Measurements from ENCODE around the gene TXNIP.
A peak's percentile ranks its signal among the peaks of the same experiment; 100 is the strongest.

Gene TXNIP

GRCh38 chr1:145995148-145995881 lies 1.1 kb downstream of the TXNIP start:
- H3K4me1 Mint-ChIP-seq (ENCODE audit: low read depth) = peaks cover 76% of the 10 kb centered on the region
- H3K27me3 Mint-ChIP-seq = no peaks in the 10 kb centered on the region
- peaks cover 44% of the 10 kb centered on the region for H3K36me3 Mint-ChIP-seq (ENCODE audit: low read depth)
- H3K27ac Mint-ChIP-seq = peak overlapping the region; percentile 89
- H3K9me3 Mint-ChIP-seq = no peaks in the 10 kb centered on the region
- peak overlapping the region; percentile 91 for H3K4me3 Mint-ChIP-seq

GRCh38 chr1:145994391-145995120 lies 1.8 kb downstream of the TXNIP start:
- peaks cover 44% of the 10 kb centered on the region for H3K36me3 Mint-ChIP-seq (ENCODE audit: low read depth)
- peak overlapping the region; percentile 91 for H3K4me3 Mint-ChIP-seq

GRCh38 chr1:145993618-145994390 lies 2.6 kb downstream of the TXNIP start:
- Mint-ChIP-seq H3K4me3 (peak overlapping the region; percentile 91), H3K4me1 (ENCODE audit: low read depth) (peaks cover 65% of the 10 kb centered on the region), H3K9me3 (no peaks in the 10 kb centered on the region), H3K27me3 (no peaks in the 10 kb centered on the region), H3K27ac (peak overlapping the region; percentile 89), H3K36me3 (ENCODE audit: low read depth) (peaks cover 44% of the 10 kb centered on the region)

More at GRCh38 chr1:145994391-145995120, 1.8 kb downstream of the TXNIP start:
- H3K9me3 Mint-ChIP-seq = no peaks in the 10 kb centered on the region
- H3K4me1 Mint-ChIP-seq (ENCODE audit: low read depth) = peaks cover 70% of the 10 kb centered on the region
- H3K27me3 Mint-ChIP-seq = no peaks in the 10 kb centered on the region
- H3K27ac Mint-ChIP-seq = peak overlapping the region; percentile 89

- Mint-ChIP-seq H3K9me3 (no peaks in the 10 kb centered on the region), H3K4me3 (peak overlapping the region; percentile 91), H3K36me3 (ENCODE audit: low read depth) (peaks cover 44% of the 10 kb centered on the region), H3K27ac (peak overlapping the region; percentile 89), H3K27me3 (no peaks in the 10 kb centered on the region), H3K4me1 (ENCODE audit: low read depth) (peaks cover 65% of the 10 kb centered on the region)
Measured at GRCh38 chr1:145992958-145993617, 3.3 kb downstream of the TXNIP start.

DNA sequence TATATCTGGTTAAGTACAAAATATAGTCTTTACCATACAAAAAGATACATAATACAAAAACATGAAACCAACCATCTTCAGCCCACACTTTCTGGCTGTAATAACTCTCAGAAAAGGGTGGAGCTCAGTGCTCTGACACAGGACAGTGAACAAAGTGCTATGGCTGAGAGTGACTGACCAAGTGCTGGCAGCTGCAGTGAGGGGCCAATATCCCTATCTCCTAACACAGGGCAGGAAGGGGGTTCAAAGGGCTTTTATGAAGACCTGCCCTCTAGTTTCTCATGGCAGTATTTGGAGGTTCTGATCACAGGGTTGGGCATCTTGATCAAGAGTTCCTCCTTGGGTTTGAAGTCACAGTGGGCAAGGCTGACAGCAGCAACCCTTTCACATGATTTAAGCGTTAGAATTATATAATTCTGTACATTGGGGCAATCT lies 3.9 kb downstream of the TXNIP start:
- Mint-ChIP-seq H3K4me1 (ENCODE audit: low read depth) (peaks cover 65% of the 10 kb centered on the region), H3K4me3 (peak overlapping the region; percentile 91), H3K27me3 (no peaks in the 10 kb centered on the region), H3K9me3 (no peaks in the 10 kb centered on the region), H3K36me3 (ENCODE audit: low read depth) (peaks cover 44% of the 10 kb centered on the region), H3K27ac (peak overlapping the region; percentile 89)

GRCh38 chr1:145991735-145992412 lies 4.5 kb downstream of the TXNIP start:
- Mint-ChIP-seq H3K9me3 (no peaks in the 10 kb centered on the region), H3K27me3 (no peaks in the 10 kb centered on the region), H3K27ac (peak overlapping the region; percentile 23), H3K4me1 (ENCODE audit: low read depth) (peaks cover 62% of the 10 kb centered on the region), H3K4me3 (peak overlapping the region; percentile 14), H3K36me3 (ENCODE audit: low read depth) (peaks cover 44% of the 10 kb centered on the region)

DNA sequence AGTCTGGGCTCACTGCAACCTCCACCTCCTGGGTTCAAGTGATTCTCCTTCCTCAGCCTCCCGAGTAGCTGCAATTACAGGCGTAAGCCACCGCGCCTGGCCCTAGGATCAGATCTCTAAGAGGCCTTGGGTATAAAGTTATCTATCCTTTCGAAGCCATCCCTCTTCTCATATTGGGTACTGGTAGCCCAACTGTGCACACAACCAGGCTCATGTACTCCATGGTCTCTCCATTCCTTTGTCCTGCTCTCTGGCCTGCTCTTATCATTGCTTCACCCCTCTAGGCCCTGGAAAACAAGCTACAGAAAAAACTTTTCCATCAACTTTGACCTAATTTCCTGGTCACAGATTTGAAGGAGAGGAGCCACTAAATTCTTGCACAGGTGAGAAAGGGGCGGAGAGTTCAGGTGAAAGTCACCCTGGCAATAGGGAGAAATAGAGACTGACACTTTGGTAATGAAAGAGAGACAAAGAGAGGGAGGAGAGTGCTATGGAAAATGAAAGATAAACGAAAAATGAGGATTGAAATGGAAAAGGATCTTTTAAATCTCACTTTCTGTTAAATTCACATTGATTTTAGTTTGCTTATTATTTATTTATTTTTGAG lies 6.0 kb downstream of the TXNIP start:
- Mint-ChIP-seq H3K36me3 (ENCODE audit: low read depth) (peaks cover 34% of the 10 kb centered on the region), H3K27ac (no peak overlapping the region), H3K9me3 (no peaks in the 10 kb centered on the region), H3K4me1 (ENCODE audit: low read depth) (peaks cover 62% of the 10 kb centered on the region), H3K4me3 (no peak overlapping the region), H3K27me3 (no peaks in the 10 kb centered on the region)

GRCh38 chr1:145988773-145989172 lies 7.6 kb downstream of the TXNIP start:
- no peaks in the 10 kb centered on the region for H3K9me3 Mint-ChIP-seq
- no peak overlapping the region for H3K4me3 Mint-ChIP-seq
- no peaks in the 10 kb centered on the region for H3K27me3 Mint-ChIP-seq
- peaks cover 18% of the 10 kb centered on the region for H3K36me3 Mint-ChIP-seq (ENCODE audit: low read depth)
- H3K27ac Mint-ChIP-seq = peak overlapping the region; percentile 76
- peaks cover 51% of the 10 kb centered on the region for H3K4me1 Mint-ChIP-seq (ENCODE audit: low read depth)

DNA sequence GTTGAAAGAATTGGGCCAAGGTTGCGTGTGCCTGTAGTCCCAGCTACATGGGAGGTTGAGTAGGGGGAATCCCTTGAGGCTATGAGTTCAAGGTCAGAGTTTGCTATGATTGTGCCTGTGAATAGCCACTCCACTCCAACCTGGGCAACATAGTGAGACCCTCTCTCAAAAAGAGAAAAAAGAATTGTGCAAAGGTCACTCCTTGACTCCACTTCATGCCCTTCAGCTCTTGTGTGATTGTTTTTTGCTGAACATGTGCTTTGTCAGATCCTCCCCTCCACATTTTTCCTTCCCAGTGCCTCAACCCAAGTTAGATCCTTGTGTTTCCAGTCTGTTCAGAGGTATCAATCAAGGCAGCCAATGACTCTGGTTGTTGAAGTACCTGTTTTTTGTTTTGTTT lies 8.5 kb downstream of the TXNIP start:
- Mint-ChIP-seq H3K27ac (peak overlapping the region; percentile 38), H3K4me1 (ENCODE audit: low read depth) (peaks cover 43% of the 10 kb centered on the region), H3K9me3 (no peaks in the 10 kb centered on the region), H3K36me3 (ENCODE audit: low read depth) (peaks cover 10% of the 10 kb centered on the region), H3K27me3 (no peaks in the 10 kb centered on the region), H3K4me3 (no peak overlapping the region)

DNA sequence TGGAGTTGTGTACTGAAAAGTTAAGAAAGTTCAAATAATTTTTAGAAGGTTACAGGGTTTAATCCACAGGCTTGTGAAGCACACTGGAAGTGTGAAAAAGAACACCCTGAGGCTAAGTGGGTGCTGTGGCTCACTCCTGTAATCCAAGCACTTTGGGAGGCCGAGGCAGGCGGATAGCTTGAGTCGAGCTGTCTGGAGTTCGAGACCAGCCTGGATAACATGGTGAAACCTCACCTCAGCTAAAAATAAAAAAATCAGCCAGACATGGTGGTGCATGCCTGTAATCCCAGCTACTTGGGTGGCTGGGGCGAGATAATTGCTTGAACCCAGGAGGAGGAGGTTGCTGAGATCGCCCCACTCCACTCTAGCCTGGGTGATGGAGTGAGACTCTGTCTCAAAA lies 9.8 kb downstream of the TXNIP start:
- no peak overlapping the region for H3K4me3 Mint-ChIP-seq
- H3K36me3 Mint-ChIP-seq (ENCODE audit: low read depth) = no peaks in the 10 kb centered on the region
- no peaks in the 10 kb centered on the region for H3K27me3 Mint-ChIP-seq
- peaks cover 29% of the 10 kb centered on the region for H3K4me1 Mint-ChIP-seq (ENCODE audit: low read depth)
- H3K9me3 Mint-ChIP-seq = no peaks in the 10 kb centered on the region
- H3K27ac Mint-ChIP-seq = no peak overlapping the region

GRCh38 chr1:145985502-145986439 lies 10.6 kb downstream of the TXNIP start:
- Mint-ChIP-seq H3K4me1 (ENCODE audit: low read depth) (peaks cover 23% of the 10 kb centered on the region), H3K4me3 (peak overlapping the region; percentile 47), H3K27ac (peak overlapping the region; percentile 87), H3K36me3 (ENCODE audit: low read depth) (no peaks in the 10 kb centered on the region), H3K9me3 (no peaks in the 10 kb centered on the region), H3K27me3 (no peaks in the 10 kb centered on the region)

- peak overlapping the region; percentile 87 for H3K27ac Mint-ChIP-seq
- H3K4me3 Mint-ChIP-seq = peak overlapping the region; percentile 47
- H3K36me3 Mint-ChIP-seq (ENCODE audit: low read depth) = no peaks in the 10 kb centered on the region
- no peaks in the 10 kb centered on the region for H3K27me3 Mint-ChIP-seq
- H3K4me1 Mint-ChIP-seq (ENCODE audit: low read depth) = peaks cover 18% of the 10 kb centered on the region
- no peaks in the 10 kb centered on the region for H3K9me3 Mint-ChIP-seq
Measured at GRCh38 chr1:145985129-145985501, 11.3 kb downstream of the TXNIP start.

Measured in stimulated activated naive CD8-positive, alpha-beta T cell treated with anti-CD3 and anti-CD28 coated beads, Interleukin-15, Interleukin-2, amounts not matched to agents 100 ng/mL and 50 ng/mL, for 24 hours (primary cell).